Activated gamma-delta T cell (primary cell): Measurements from ENCODE around the gene CAMK2B.
"Not testable (repeated sequence)": the region's sequence is repeated elsewhere in the genome, so short reads cannot be mapped to it uniquely, and the experiment has no call there.

Source experiments
- DNase-seq: peaks from one replicate; lab custom pipeline; 2025; lab: John Stamatoyannopoulos, UW

The CAMK2B gene

GRCh38 chr7:44217223-44217714, 108.1 kb downstream of the CAMK2B start:
- no peak for DNase-seq

DNA sequence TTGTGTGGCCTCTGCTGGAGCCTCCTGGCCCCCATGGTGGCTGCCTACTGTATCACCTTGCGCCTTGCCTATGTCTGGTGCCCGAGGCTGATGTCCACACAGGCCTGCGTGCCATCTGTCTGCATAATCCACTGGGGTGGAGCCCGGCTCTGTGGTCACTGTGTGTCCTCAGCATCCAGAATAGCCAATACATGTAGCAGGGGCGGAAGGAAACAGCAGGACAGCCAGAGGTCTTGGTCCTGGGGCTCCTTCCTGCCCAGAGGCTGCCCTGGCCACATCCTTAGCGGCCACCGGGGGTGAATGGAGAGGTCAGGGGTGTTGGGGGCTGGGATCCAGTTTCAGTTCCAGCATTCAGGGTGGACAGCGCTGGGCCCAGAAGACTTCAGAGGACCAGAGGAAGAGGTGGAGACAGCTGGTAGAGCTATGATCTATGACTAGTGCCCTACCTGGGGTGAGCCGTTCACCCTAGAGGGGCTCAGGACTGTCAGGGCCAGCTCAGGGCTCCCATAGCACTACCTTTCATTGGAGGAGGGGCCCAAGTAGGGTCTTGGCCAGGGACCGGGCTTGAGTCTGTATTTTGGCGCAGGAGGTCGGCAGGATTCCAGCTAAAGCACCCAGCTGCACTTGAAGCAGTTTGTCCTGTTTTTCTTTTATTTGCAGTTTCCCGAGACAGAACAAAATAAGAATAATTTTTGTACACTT, 108.7 kb downstream of the CAMK2B start:
- DNase-seq: no peak

DNA sequence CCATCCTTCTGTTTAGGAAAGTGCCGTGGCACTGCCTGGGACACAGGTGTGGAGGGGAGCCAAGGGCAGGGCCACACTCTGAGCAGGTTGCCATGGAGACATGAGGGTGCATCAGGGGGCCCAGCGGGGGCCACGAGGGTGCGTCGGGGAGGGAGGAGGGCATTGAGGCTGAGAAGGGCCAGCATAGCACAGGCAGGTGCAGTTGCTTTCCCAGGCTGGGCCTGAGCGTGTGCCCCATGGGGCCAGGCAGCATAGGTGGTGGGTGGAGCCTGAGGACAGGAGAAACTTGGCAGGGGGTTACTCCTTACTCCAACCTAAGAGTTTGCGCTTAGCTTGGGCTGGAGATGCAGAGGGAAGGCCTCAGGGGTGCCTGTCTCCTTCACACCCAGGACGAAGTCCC, 109.4 kb downstream of the CAMK2B start:
- no peak for DNase-seq

- no peak for DNase-seq
Measured at GRCh38 chr7:44215531-44215930, 109.9 kb downstream of the CAMK2B start.

DNA sequence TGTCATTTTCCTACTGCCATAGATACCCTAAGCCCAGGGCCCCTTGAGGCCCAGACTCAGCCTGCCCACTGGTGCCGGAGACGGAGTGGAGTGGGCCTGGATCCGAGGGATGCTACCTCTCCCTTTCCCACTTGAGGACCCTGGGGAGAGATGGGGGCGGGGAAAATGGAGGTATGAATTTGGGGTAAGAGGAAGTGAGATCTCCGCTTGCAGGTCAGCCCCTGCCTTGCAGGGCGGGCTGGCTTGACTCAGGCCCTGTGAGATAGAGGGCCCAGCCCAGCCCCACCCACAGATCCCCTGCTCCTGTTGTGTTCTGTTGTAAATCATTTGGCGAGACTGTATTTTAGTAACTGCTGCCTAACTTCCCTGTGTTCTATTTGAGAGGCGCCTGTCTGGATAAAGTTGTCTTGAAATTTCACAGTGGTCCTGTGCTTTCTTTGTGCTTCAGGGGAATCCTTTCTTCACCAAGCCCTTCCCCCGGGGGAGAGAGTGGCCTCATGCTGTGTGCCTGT, 111.5 kb downstream of the CAMK2B start:
- no peak for DNase-seq

DNA sequence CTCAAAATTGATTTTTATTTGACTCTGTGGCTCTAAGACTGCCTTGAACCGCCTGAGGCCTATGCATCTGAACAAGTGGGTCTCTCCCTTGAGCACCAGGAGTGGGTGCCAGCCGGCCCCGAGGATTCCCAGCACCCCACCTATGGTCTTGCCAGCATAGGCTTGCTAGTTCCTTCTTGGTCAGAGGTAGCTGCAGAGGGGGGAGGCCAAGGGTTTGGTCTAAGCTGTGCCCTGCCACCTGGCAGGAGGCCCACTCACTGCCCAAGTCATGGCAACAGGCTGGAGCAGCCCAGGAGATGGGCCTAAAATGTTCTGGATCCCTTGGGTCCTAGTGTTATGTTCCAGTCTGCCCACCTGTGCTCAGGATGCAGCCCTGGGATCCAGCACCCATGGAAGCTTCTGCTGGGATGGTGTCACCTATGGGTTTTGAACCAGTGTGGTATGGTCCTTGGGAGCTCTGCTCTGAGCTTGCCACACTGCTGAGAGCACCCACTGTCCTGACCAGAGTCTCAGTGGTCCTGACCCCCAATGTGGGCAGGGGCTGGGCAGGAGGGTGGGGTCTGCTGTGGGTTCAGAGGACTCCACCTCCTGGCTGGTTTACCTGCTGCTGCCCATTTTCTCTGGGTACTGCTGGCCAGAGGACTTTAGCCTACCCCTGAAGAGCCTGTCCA, 112.1 kb downstream of the CAMK2B start:
- DNase-seq: no peak

DNA sequence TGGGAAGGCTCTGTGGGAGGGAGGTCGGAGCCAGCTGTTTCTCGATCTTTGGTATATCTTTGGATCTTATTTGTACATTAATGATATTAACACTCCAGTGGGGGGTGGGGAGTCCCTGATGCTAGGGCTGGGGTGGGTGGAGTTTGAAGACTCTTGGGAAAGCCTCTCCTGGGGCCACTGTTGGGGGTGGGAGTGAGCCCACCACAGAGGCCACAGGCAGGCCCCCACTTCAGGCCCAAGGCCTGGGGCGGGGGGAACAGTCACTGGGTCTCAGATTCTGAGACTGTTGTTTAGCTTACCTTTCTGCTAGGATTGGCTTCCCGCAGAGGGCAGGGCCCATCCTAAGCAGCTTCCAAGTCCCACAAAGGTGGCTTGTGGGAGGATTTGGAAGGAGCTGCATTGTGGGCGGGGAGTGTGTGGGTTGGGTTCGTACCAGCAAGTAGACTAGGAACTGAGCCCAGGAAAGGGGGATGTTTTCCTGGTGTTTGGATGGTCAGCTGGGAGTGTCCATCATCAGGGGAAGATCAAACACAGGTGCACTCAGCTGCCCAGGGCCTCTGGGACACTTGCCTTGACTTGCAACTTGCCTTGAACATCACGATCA, 112.7 kb downstream of the CAMK2B start:
- no peak for DNase-seq

GRCh38 chr7:44212018-44212417, 113.4 kb downstream of the CAMK2B start:
- DNase-seq: no peak

DNA sequence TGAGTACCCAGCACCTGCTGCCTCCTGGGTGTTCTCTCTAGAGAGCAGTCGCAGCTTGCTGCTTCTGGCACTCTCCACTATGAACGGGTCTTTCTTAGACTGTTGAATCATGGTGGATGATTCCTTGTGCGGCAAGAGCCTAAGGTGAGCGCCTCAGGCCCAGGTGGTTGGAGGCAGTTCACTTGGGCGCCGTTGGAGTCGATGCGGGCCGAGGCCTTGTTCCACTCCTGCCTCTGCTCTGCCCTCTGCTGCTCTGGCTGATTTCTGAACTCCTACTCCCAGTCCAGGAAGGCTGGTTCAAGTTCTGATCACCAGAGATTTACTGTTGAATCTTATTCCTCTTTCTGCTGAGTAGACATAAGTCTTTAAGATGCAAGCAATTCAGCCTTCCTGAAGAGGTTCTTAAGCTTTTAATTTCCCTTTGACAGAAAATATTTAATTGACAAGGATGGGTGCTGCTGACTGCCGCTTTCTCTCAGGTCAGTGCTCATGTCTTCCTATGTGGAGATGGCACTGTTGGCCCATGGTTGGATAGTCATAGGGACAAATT, 114.2 kb downstream of the CAMK2B start:
- DNase-seq: no peak

DNA sequence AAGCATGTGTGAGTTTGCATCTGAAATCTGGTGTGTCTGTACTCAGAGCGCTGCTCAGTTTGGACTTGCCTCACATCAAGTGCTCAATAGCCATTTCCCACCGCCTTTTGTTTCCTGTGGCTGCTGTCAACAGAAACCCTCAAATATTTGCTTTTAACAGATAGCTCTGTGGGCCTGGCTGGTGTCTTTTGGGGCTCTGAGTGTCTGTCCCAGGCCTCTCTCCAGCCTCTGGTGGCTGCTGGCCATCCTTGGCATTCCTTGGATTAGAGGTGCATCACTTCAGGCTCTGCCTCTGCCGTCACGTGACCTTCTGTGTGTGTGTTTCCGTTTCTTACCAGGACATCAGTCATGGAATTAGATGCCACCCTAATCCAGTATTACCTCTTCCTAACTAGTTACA, 115.3 kb downstream of the CAMK2B start:
- no peak for DNase-seq

DNA sequence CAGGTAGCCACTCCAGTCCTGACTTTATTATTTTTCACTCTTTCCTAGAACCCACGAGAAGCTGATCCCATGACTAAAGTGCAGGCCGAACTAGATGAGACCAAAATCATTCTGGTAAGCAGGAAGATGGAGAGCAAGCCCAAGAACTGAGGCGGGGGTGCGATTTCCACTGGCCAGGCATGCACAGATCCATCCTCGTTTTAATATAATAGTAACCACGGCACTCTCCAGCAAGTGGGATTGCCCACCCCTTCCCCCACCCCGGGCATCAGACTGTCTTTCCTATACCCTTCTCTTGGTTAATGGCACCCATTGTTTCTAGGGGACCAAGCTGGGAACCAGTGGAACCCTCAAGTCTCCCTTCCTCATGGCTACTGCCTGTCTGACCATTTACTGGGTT, 117.3 kb downstream of the CAMK2B start:
- no peak for DNase-seq

- DNase-seq: no peak
Measured at GRCh38 chr7:44206008-44206407, 119.4 kb downstream of the CAMK2B start.

- no peak for DNase-seq
Measured at GRCh38 chr7:44201813-44202212, 123.6 kb downstream of the CAMK2B start.

DNA sequence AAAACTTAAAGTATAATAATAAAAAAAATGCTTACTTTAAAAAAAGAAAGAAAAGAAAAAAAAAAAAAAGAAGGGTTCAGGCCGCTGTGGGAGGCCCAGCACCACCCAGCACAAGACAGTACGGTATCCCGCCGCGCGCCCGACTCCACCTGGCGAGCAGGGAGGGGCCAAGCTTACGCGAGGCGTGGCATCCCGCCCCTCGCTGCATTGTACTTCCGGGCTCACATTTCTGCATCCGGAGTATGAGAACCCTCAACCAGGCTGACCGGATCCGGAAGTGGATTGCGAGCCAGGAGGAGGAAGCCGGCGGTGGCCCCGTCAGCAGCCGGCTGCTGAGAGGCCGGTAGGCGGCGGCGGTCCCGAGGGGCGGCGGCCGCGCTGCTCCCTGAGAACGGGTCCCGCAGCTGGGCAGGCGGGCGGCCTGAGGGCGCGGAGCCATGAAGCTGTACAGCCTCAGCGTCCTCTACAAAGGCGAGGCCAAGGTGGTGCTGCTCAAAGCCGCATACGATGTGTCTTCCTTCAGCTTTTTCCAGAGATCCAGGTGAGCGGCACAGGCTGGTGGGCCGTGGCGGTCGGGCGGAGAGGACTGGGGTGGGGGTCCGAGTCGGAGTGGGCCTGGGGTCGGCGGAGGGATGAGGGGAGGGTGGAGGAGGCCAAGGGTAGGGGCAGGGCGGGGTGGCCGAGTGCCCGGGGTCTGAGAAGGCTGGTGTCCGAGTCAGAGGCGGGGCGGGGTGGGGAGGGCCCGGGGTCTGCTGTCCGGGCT, 124.5 kb downstream of the CAMK2B start, which contains the start of gene YKT6:
Gene YKT6 (plus strand): TSS at position 280 of the 763 bp plus-strand sequence. CDS start 158 bp downstream, at position 438.
- DNase-seq: peak; percentile 74

DNA sequence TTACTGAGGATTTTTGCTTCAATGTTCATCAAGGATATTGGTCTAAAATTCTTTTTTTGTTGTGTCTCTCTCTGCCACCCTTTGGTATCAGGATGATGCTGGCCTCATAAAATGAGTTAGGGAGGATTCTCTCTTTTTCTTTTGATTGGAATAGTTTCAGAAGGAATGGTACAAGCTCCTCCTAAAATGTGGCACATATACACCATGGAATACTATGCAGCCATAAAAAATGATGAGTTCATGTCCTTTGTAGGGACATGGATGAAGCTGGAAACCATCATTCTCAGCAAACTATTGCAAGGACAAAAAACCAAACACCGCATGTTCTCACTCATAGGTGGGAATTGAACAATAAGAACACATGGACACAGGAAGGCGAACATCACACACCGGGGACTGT, 125.2 kb downstream of the CAMK2B start:
- not testable (repeated sequence) for DNase-seq

DNA sequence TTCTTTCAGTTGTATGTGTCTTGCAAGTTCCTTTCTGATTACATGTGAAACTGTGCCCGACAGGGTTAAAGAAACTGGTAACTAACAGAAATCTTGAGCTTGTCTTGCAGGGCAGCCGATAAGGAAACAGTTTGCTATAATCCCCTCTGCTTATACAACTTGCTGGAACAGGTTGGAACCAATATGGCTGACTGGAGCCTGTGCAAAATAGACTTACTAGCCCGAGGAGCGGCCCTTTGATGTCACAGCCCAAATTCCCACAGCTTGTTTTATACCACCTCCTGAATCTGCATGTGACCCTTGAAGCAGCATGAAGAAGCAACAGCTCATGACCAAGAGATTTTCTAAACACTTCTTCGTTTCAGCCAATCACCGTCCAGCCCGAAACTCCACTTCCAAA, 127.9 kb downstream of the CAMK2B start:
- DNase-seq: no peak

- DNase-seq: no peak
Measured at GRCh38 chr7:44196450-44196872, 128.9 kb downstream of the CAMK2B start.

GRCh38 chr7:44195889-44196288, 129.5 kb downstream of the CAMK2B start:
- no peak for DNase-seq

- DNase-seq: no peak
Measured at GRCh38 chr7:44194562-44195145, 130.7 kb downstream of the CAMK2B start.

GRCh38 chr7:44194069-44194468, 131.3 kb downstream of the CAMK2B start:
- DNase-seq: no peak
